H1 (cell line): ENCODE measurements around the gene CYP2S1. TPM values are rescaled to one million over a fixed set of nuclear protein-coding genes. Genes with fewer than 3 reads are reported as not detected.

ENCODE experiments used
- CTCF ChIA-PET: fragments of 300-600 bp; sonication (Branson Sonifier 250); formaldehyde crosslinking; loops from one replicate; lab custom pipeline; 2021; ENCODE audit not compliant: partially characterized antibody; lab: Charles Lee
- POLR2A ChIA-PET: fragments of 300-600 bp; sonication (Branson Sonifier 250); formaldehyde crosslinking; loops from one replicate; lab custom pipeline; 2021; ENCODE audit warnings: inconsistent platforms; ENCODE audit not compliant: partially characterized antibody; lab: Charles Lee
- DNase-seq, 2 experiments: peaks; one replicate each; pipeline versions ENCODE4 v3.0.0 to v3.0.0-alpha.2; 2010 to 2022; ENCODE audit warnings: low spot score in 2 of 2, low read depth in 1 of 2, mixed read lengths in 1 of 2
- FAIRE-seq: peaks from 2 replicates; lab custom pipeline; 2011; peaks lifted over from hg19 to GRCh38; lab: Jason Lieb, UNC
- H2AFZ ChIP-seq: 2 replicates; pipeline ENCODE4 v1.8.1; 2012; ENCODE audit warnings: low read length, inconsistent platforms
- H2AK5ac ChIP-seq: 2 replicates; pipeline ENCODE4 v1.6.1; 2013; ENCODE audit warnings: low read depth, low read length
- H2BK120ac ChIP-seq: replicated peaks from 2 replicates; pipeline ENCODE3; 2013; ENCODE audit warnings: low read depth, low read length, inconsistent platforms
- H2BK12ac ChIP-seq: 2 replicates; pipeline ENCODE4 v1.6.1; 2013; ENCODE audit warnings: low read depth, low read length
- H2BK15ac ChIP-seq: 2 replicates; pipeline ENCODE4 v1.6.1; 2013; ENCODE audit warnings: low read length
- H2BK20ac ChIP-seq: 2 replicates; pipeline ENCODE4 v1.6.1; 2013; ENCODE audit warnings: low read length
- H2BK5ac ChIP-seq: 2 replicates; pipeline ENCODE4 v1.6.1; 2013; ENCODE audit warnings: low read depth, low read length
- H3K14ac ChIP-seq: 2 replicates; pipeline ENCODE4 v1.6.1; 2013; ENCODE audit warnings: inconsistent platforms; ENCODE audit not compliant: insufficient read length
- H3K18ac ChIP-seq: 2 replicates; pipeline ENCODE4 v1.6.1; 2013; ENCODE audit warnings: low read length; ENCODE audit errors: extremely low read depth
- H3K23ac ChIP-seq: 2 replicates; pipeline ENCODE4 v1.6.1; 2013; ENCODE audit warnings: inconsistent platforms; ENCODE audit not compliant: insufficient read length
- H3K23me2 ChIP-seq: 2 replicates; pipeline ENCODE4 v1.6.1; 2013; ENCODE audit warnings: low read depth, low read length
- H3K27ac ChIP-seq: 2 replicates; pipeline ENCODE4 v1.6.1; 2011; ENCODE audit warnings: low read depth, low read length, inconsistent platforms
- H3K27me3 ChIP-seq, 4 experiments: replicated peaks in 1 of 4; 1 replicate in 1 of 4; 2 replicates in 3 of 4; pipeline versions ENCODE4 v1.6.1 to v1.8.1; 2011 to 2013; ENCODE audit warnings: low read length in 3 of 4, mild to moderate bottlenecking in 3 of 4, inconsistent platforms in 2 of 4, mixed read lengths in 2 of 4, moderate library complexity in 1 of 4; ENCODE audit not compliant: control insufficient read depth in 3 of 4, insufficient read depth in 3 of 4; ENCODE audit errors: extremely low read depth in 1 of 4
- H3K36me3 ChIP-seq, 4 experiments: 2 replicates each; pipeline versions ENCODE4 v1.6.1 to v1.8.1; 2011 to 2013; ENCODE audit warnings: mild to moderate bottlenecking in 4 of 4, low read length in 3 of 4, moderate library complexity in 2 of 4, control low read depth in 1 of 4, inconsistent platforms in 1 of 4; ENCODE audit not compliant: insufficient read depth in 4 of 4, control insufficient read depth in 2 of 4
- H3K4ac ChIP-seq: replicated peaks from 2 replicates; pipeline ENCODE3; 2013; ENCODE audit warnings: low read length, low read depth, mixed read lengths, inconsistent platforms; ENCODE audit not compliant: insufficient read length
- H3K4me1 ChIP-seq, 4 experiments: replicated peaks in 1 of 4; 1 replicate in 1 of 4; 2 replicates in 3 of 4; pipeline versions ENCODE4 v1.6.1 to v1.8.1; 2011 to 2013; ENCODE audit warnings: low read length in 3 of 4, inconsistent platforms in 2 of 4, mixed read lengths in 1 of 4; ENCODE audit not compliant: insufficient read depth in 4 of 4, control insufficient read depth in 3 of 4
- H3K4me2 ChIP-seq, 2 experiments: 2 replicates each; pipeline versions ENCODE4 v1.6.1 to v1.8.1; 2011 to 2013; ENCODE audit warnings: low read depth in 2 of 2, low read length in 2 of 2, control low read depth in 1 of 2, inconsistent platforms in 1 of 2, mild to moderate bottlenecking in 1 of 2; ENCODE audit not compliant: insufficient read depth in 1 of 2
- H3K4me3 ChIP-seq, 4 experiments: fragments of 200-600, 300-600 bp in 1 of 4; sonication (generic), shearing (Covaris generic), sonication (Bioruptor Twin) in 1 of 4; 2 replicates each; pipeline versions ENCODE4 v1.5.1 to v1.8.1; 2011 to 2016; ENCODE audit warnings: low read length in 4 of 4, low read depth in 3 of 4, control low read depth in 2 of 4, inconsistent platforms in 2 of 4, mild to moderate bottlenecking in 2 of 4, mixed read lengths in 1 of 4, moderate library complexity in 1 of 4; ENCODE audit not compliant: insufficient read depth in 2 of 4; ENCODE audit errors: extremely low read depth in 1 of 4
- H3K56ac ChIP-seq: replicated peaks from 2 replicates; pipeline ENCODE3; 2013; ENCODE audit warnings: low read depth, mild to moderate bottlenecking, mixed read lengths, low read length, inconsistent platforms; ENCODE audit not compliant: insufficient read length
- H3K79me1 ChIP-seq: 2 replicates; pipeline ENCODE4 v1.6.1; 2013; ENCODE audit warnings: low read depth, low read length, control low read depth
- H3K79me2 ChIP-seq, 2 experiments: 2 replicates each; pipeline versions ENCODE4 v1.6.1 to v1.8.1; 2012 to 2013; ENCODE audit warnings: low read length in 2 of 2, mild to moderate bottlenecking in 2 of 2, inconsistent platforms in 1 of 2; ENCODE audit not compliant: insufficient read depth in 2 of 2, control insufficient read depth in 1 of 2
- H3K9ac ChIP-seq, 4 experiments: replicated peaks in 1 of 4; 1 replicate in 1 of 4; 2 replicates in 3 of 4; pipeline versions ENCODE4 v1.6.1 to v1.8.1; 2011 to 2013; ENCODE audit warnings: low read depth in 3 of 4, low read length in 3 of 4, control low read depth in 2 of 4, mild to moderate bottlenecking in 2 of 4, moderate library complexity in 2 of 4, inconsistent platforms in 1 of 4; ENCODE audit errors: extremely low read depth in 1 of 4
- H3K9me3 ChIP-seq, 2 experiments: 2 replicates each; pipeline versions ENCODE4 v1.6.1 to v1.8.1; 2012 to 2013; ENCODE audit warnings: mild to moderate bottlenecking in 2 of 2, moderate library complexity in 2 of 2, control low read depth in 1 of 2, inconsistent platforms in 1 of 2, low read depth in 1 of 2, low read length in 1 of 2, mixed read lengths in 1 of 2; ENCODE audit not compliant: insufficient read depth in 2 of 2
- H4K20me1 ChIP-seq, 2 experiments: replicated peaks in 1 of 2; 2 replicates each; pipeline versions ENCODE3 to v1.8.1; 2011 to 2013; ENCODE audit warnings: inconsistent platforms in 2 of 2, low read length in 2 of 2, mild to moderate bottlenecking in 1 of 2; ENCODE audit not compliant: insufficient read depth in 2 of 2, control insufficient read depth in 1 of 2
- H4K5ac ChIP-seq: 2 replicates; pipeline ENCODE4 v1.6.1; 2013; ENCODE audit warnings: low read length, low read depth, mixed read lengths, inconsistent platforms; ENCODE audit not compliant: insufficient read length
- H4K8ac ChIP-seq: 2 replicates; pipeline ENCODE4 v1.8.0; 2013; ENCODE audit warnings: mild to moderate bottlenecking, moderate library complexity, low read length, inconsistent platforms; ENCODE audit not compliant: insufficient read depth; ENCODE audit errors: extremely low read depth
- H4K91ac ChIP-seq: replicated peaks from 2 replicates; pipeline ENCODE3; 2013; ENCODE audit warnings: low read length, mixed read lengths, inconsistent platforms; ENCODE audit not compliant: insufficient read length
- CEBPB ChIP-seq: IDR thresholded peaks from 2 replicates; pipeline ENCODE4 v1.6.1; 2012; ENCODE audit warnings: low read depth, low read length
- CHD1 ChIP-seq: IDR thresholded peaks from 2 replicates; pipeline ENCODE4 v1.6.1; 2012; ENCODE audit warnings: low read depth, low read length, improper control_type of control experiment
- CTCF ChIP-seq, 3 experiments: IDR thresholded peaks; 1 replicate in 2 of 3; 2 replicates in 1 of 3; pipeline versions ENCODE4 v1.5.1 to v1.6.1; 2011; ENCODE audit warnings: low read length in 3 of 3, mild to moderate bottlenecking in 3 of 3, inconsistent platforms in 2 of 3, low read depth in 1 of 3, moderate library complexity in 1 of 3; ENCODE audit not compliant: insufficient read depth in 1 of 3; ENCODE audit errors: control extremely low read depth in 1 of 3
- EP300 ChIP-seq, 2 experiments: IDR thresholded peaks; 1 replicate in 1 of 2; 2 replicates in 1 of 2; pipeline ENCODE4 v1.6.1; 2011 to 2012; ENCODE audit warnings: low read depth in 2 of 2, low read length in 2 of 2, mild to moderate bottlenecking in 2 of 2, borderline replicate concordance in 1 of 2, inconsistent platforms in 1 of 2, moderate library complexity in 1 of 2
- HDAC6 ChIP-seq: IDR thresholded peaks from one replicate; pipeline ENCODE4 v1.7.1; 2012; ENCODE audit warnings: low read depth, mild to moderate bottlenecking, inconsistent platforms, low read length, moderate library complexity
- KDM5A ChIP-seq: fragments of 200-600 bp; IDR thresholded peaks from 2 replicates; pipeline ENCODE4 v1.7.1; 2012; ENCODE audit warnings: mild to moderate bottlenecking, low read length, inconsistent platforms, mixed read lengths
- POLR2A ChIP-seq, 2 experiments: IDR thresholded peaks; 1 replicate in 1 of 2; 2 replicates in 1 of 2; pipeline ENCODE4 v1.6.1; 2011; ENCODE audit warnings: low read depth in 2 of 2, low read length in 2 of 2, mild to moderate bottlenecking in 2 of 2; ENCODE audit errors: control extremely low read depth in 1 of 2
- POLR2AphosphoS5 ChIP-seq: IDR thresholded peaks from 2 replicates; pipeline ENCODE4 v1.6.1; 2011; ENCODE audit warnings: low read depth, low read length
- POU5F1 ChIP-seq: IDR thresholded peaks from 2 replicates; pipeline ENCODE4 v1.6.1; 2011; ENCODE audit warnings: low read depth, mild to moderate bottlenecking, low read length, moderate library complexity
- SIRT6 ChIP-seq: IDR thresholded peaks from one replicate; pipeline ENCODE4 v1.7.1; 2012; ENCODE audit warnings: low read length, inconsistent platforms
- SP2 ChIP-seq: IDR thresholded peaks from 2 replicates; pipeline ENCODE4 v1.6.1; 2012; ENCODE audit warnings: mild to moderate bottlenecking, low read length, inconsistent platforms
- WGBS, 2 experiments: shearing (Covaris generic) in 1 of 2; methylation state at CpG; one replicate each; pipeline versions ENCODE4 v1.1.6 to v1.1.7; 2013 to 2015; ENCODE audit warnings: low lambda C conversion rate in 2 of 2, mixed read lengths in 2 of 2, inconsistent platforms in 1 of 2, low coverage in 1 of 2, missing lambda C conversion rate in 1 of 2; ENCODE audit not compliant: insufficient replicate concordance in 2 of 2, insufficient coverage in 1 of 2, insufficient read length in 1 of 2; ENCODE audit errors: extremely low coverage in 1 of 2, missing lambda C conversion rate in 1 of 2; 5-methylcytosine and 5-hydroxymethylcytosine counted together
- polyA plus RNA-seq, 7 experiments: library from polyadenylated mRNA; depleted of rRNA in 3 of 7; stranded (reverse) in 5 of 7; unstranded in 2 of 7; fragments of >200 nt in 5 of 7; fragments of 200-250 nt in 2 of 7; gene quantifications; 1 replicate in 5 of 7; 2 replicates in 1 of 7; 4 replicates in 1 of 7; pipeline versions ENCODE4 v1.2.1 to v1.2.3, GENCODE V29; 2011 to 2013; ENCODE audit warnings: missing spikeins in 2 of 7, mixed read lengths in 2 of 7
- total RNA-seq: library from RNA; stranded (reverse); fragmentation: NEBNext Ultra II Directional; extraction: Animal tissue kit (Norgen Biotek cat#: 25700); gene quantifications from 2 replicates; pipeline ENCODE4 v1.2.1, GENCODE V29; 2021
- TF ChIP-seq, protein P1 (sequence below): IDR thresholded peaks from 2 replicates; pipeline ENCODE4 v1.6.1; 2012; ENCODE audit warnings: inconsistent platforms

Gene CYP2S1
- total and polyA plus RNA-seq, 2 of the 8 experiments (the other 6 are each of a cell fraction or from before 2014, with no cell fraction given): 97.9 to 245 TPM

- Histone ChIP-seq H3K9ac (no peak overlapping the region), H3K79me2 (no peaks in the 10 kb centered on the region), H2BK15ac (no peak overlapping the region), H2AFZ (no peak overlapping the region), H3K23ac (no peak overlapping the region), H3K4me3 (no peak overlapping the region), H2BK120ac (no peak overlapping the region), H3K27ac (no peak overlapping the region), H3K36me3 (peaks cover 8 to 43% (median 11%) of the 10 kb centered on the region in 4 experiments; a peak in 6 of 8 replicates), H2BK12ac (no peak overlapping the region), H3K4me1 (no peaks in the 10 kb centered on the region), H2BK5ac (no peak overlapping the region; the same call in 1 of the 2 replicates), H3K14ac (no peak overlapping the region), H3K4me2 (no peak overlapping the region), H3K4ac (no peak overlapping the region), H3K23me2 (peaks cover 12% of the 10 kb centered on the region; the same call in 1 of the 2 replicates), H3K9me3 (no peaks in the 10 kb centered on the region; a peak in 1 of 4 replicates), H4K20me1 (peaks cover 0 to 5% of the 10 kb centered on the region in 2 experiments), H4K5ac (no peak overlapping the region), H2BK20ac (no peak overlapping the region), H3K27me3 (no peaks in the 10 kb centered on the region), H3K18ac (no peak overlapping the region), H4K8ac (no peak overlapping the region), H3K79me1 (no peaks in the 10 kb centered on the region; the same call in 1 of the 2 replicates), H2AK5ac (no peak overlapping the region), H4K91ac (no peak overlapping the region), H3K56ac (no peak overlapping the region)
- POLR2A ChIA-PET: interaction anchor here (1.1 to 7.5 kb wide), 4 partner anchors 9 to 13 kb away, joined by 4 to 49 read pairs (median 17); no protein-coding TSS in a partner anchor
- DNase-seq (no peak), FAIRE-seq (no peak)
- CTCF ChIA-PET: no interaction called here
- WGBS, 2 experiments: 95% methylated on average over 10 of the region's 10 CpGs; no CpG with 5 or more reads in 1 of the 2 experiments
- TF ChIP-seq, protein P1, sequence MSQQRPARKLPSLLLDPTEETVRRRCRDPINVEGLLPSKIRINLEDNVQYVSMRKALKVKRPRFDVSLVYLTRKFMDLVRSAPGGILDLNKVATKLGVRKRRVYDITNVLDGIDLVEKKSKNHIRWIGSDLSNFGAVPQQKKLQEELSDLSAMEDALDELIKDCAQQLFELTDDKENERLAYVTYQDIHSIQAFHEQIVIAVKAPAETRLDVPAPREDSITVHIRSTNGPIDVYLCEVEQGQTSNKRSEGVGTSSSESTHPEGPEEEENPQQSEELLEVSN: no peak
- no peak for TF ChIP-seq SIRT6
- no peak for TF ChIP-seq CTCF (IDR thresholded peaks at IDR 0.05; ENCODE audit: control extremely low read depth in 1 of 3, insufficient read depth in 1 of 3, low read depth in 1 of 3, low read length in 3 of 3)
- TF ChIP-seq POLR2A (IDR thresholded peaks at IDR 0.05; ENCODE audit: control extremely low read depth in 1 of 2, low read depth in 2 of 2, low read length in 2 of 2): no peak
- no peak for TF ChIP-seq POU5F1
- no peak for TF ChIP-seq KDM5A
- no peak for TF ChIP-seq HDAC6
- TF ChIP-seq EP300 (IDR thresholded peaks at IDR 0.05; ENCODE audit: borderline replicate concordance in 1 of 2, low read depth in 2 of 2, low read length in 2 of 2): no peak
- TF ChIP-seq POLR2AphosphoS5: no peak
- no peak for TF ChIP-seq CEBPB
- no peak for TF ChIP-seq CHD1
- TF ChIP-seq SP2: no peak
Measured at GRCh38 chr19:41238244-41238643, 45.2 kb downstream of the CYP2S1 start.
